GM10266 (cell line): ENCODE data around the gene STXBP6.

ENCODE experiments used
- DNase-seq: peaks from one replicate; pipeline ENCODE4 v3.0.0; 2012; ENCODE audit errors: extremely low spot score
- TF ChIP-seq, protein P1 (sequence below): IDR thresholded peaks from 2 replicates; pipeline ENCODE4 v1.5.1; 2012; ENCODE audit warnings: mild to moderate bottlenecking, low read depth; ENCODE audit not compliant: control insufficient read depth, insufficient read depth; ENCODE audit errors: missing control alignments

STXBP6 gene

DNA sequence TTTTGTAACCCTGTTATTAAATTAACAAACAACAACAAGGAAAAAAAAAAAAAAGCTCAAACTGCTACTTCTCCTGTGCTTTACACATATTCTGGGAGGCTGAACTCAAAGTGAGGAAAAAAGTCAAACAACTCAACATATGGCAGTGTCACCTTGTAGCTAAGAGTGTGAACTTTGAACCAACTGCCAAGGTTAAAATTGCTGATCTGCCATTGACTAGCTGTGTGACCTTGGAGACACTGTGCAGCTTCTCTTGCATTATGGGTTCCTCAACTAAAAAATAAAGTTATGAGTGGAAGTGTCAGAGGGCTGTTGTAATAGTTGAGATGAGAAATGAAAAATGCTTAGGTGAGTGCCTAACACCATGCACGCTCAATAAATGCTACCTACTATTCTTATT lies 34.2 kb downstream of the STXBP6 start:
- TF ChIP-seq, protein P1, sequence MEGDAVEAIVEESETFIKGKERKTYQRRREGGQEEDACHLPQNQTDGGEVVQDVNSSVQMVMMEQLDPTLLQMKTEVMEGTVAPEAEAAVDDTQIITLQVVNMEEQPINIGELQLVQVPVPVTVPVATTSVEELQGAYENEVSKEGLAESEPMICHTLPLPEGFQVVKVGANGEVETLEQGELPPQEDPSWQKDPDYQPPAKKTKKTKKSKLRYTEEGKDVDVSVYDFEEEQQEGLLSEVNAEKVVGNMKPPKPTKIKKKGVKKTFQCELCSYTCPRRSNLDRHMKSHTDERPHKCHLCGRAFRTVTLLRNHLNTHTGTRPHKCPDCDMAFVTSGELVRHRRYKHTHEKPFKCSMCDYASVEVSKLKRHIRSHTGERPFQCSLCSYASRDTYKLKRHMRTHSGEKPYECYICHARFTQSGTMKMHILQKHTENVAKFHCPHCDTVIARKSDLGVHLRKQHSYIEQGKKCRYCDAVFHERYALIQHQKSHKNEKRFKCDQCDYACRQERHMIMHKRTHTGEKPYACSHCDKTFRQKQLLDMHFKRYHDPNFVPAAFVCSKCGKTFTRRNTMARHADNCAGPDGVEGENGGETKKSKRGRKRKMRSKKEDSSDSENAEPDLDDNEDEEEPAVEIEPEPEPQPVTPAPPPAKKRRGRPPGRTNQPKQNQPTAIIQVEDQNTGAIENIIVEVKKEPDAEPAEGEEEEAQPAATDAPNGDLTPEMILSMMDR: no peak

DNA sequence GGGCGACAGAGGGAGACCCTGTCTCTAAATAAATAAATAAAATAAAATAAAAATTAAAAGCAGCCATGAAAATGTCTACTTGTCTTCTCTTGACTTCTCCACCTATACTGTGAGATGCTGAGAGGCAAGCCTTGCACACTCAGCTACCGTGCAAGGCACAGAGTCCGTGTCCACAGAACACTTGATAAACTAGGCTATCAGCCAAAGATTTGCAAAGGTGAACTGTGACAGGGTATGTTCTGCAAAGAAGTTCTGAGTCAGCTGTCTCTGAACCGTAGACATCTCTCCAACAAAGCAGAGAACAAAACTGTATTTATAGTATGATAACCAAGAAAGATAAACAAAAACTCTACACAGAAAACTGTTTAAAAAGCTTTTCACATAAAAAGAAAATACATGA lies 35.5 kb downstream of the STXBP6 start:
- DNase-seq: no peak
- TF ChIP-seq, protein P1: no peak

More for the DNA sequence above, 34.2 kb downstream of the STXBP6 start:
- DNase-seq: no peak

DNA sequence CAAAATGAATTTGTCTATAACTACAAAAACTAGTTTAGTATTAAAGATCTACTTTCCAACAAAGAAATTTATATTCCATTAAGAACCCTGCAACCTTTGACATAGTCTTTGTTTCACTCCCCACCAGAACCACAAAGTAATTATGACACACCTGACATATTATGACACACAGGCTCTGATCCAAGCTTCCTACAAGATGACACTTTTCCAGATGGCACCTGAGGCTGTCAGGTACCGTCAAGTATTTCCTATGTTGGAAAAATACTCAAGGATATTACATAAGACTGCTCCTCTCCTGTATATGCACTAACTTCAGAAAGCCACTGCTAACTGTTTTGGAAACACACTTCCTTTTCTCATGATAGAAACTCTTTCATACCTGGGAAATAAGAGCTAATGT lies 38.9 kb downstream of the STXBP6 start:
- no peak for DNase-seq
- TF ChIP-seq, protein P1: no peak

DNA sequence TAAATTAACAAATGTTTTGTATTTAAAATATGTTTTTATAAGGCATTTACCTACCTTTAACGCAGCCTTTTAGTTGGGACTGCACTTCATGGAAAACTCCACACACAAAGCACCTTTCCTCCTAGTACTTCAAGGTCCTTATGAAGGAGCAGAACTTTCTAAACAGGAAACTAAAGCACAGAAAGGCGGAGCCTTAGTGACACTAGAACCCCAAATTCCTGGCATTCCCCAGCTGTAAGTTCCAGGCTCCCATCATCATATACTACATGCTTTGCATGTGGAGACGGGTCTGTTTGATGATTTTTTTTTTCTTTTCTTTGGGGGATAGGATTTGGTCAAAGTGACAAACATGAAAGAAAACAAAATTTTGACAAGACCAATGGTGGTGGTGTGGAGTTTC lies 39.5 kb downstream of the STXBP6 start:
- no peak for DNase-seq
- TF ChIP-seq, protein P1: no peak

DNA sequence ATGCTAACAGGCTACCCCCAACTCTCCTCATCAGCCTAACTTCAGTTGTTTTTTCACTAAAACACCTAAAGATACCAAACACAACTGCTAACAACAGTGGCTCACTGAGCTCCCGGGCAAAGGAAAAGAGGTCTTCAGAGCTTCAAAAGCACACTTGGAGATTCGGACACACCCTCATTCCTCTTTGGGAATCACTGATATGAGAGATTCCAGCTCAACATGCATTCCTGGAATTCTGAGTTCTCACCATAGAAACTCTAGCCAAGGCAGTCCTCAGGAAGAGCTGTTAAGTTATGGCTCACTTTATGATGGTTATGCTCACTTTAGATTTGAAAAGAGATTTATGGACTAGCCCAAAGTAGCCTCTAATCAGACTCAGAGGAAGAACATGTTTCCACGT lies 40.1 kb downstream of the STXBP6 start:
- TF ChIP-seq, protein P1: no peak
- no peak for DNase-seq

DNA sequence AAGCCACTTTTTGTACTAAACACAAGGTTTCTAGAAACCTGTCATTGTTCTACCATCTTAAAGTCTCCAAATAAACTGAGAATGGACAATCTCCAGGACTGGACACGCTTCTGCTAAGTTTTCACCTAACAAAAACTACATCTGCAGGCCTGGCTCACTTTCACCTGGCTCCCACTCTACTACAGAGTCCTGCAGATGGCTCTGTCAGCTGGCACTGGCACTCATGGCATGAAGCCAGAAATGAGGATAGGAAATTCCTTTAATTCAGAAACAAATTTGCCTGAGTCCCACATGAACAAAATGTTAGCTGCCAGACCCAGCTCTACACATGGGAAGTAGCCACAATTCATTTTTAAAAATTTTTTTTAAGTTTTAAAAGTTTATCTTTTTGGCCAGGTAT lies 42.1 kb downstream of the STXBP6 start:
- DNase-seq: no peak
- TF ChIP-seq, protein P1: no peak

DNA sequence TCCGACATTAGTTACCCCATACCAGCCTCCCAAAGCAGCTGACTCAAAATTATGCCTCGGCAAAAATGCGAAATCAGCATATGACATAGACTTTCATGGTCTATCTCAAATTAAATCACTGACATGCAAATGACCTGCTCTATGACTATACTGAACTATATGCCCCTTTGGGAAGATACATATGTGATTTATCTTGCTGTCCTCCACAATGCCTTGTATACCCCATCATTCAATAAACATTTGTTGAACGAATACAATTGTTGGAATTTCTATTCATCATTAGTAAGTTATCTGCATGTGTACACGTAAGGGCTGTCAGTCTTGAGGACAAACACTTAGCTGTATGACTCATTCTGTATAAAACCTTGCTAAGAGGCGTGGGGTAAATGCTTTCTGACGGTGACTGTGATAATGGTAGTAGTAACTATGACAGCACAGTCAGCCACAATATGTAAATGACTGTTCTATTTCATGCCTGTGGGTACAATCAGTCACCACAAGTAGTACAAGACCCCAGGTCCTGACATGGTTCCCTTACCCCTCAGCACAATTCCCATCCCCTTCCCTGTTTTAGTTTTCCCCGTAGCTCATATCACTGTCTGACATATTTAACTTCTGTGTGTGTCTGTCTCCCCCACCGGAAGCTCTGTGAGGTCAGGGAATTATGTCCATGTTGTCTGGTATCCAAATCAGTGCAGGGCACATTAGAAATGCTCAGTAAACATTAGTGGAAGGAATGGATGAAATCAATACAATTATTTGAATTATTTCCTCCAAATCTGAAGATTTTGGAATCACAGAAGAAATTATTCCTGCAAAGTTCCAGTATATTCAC lies 42.8 kb downstream of the STXBP6 start:
- TF ChIP-seq, protein P1: no peak
- no peak for DNase-seq
